ENCODE measurements around the gene USP51.
A peak's percentile ranks its signal among the peaks of the same experiment; 100 is the strongest.
"Not testable (repeated sequence)": the region's sequence is repeated elsewhere in the genome, so short reads cannot be mapped to it uniquely, and the experiment has no call there.

Gene USP51

DNA sequence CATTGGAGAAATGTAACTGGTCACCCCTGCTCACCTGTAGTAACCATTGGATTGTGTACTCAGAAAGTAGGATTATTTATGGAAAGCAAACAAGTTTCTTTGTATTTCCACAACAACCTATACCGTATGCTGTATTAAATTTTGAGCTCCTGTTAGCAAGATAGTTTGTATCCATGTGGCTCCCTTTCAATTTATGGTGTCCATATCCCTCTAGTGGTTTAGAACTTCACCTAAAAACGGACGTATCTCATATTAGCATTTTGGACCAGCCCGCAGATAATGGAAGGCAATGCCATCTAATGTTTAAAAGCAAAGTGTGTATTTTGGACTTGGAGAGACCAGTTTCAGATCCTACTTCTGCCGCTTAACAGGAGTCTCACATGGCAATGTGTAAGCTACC, 17.4 kb upstream of the USP51 start:
- H3K27me3 ChIP-seq (ENCODE audit: control insufficient read depth, low read length); H3K79me2 ChIP-seq (ENCODE audit: control insufficient read depth, low read length); H3K9me3 ChIP-seq (ENCODE audit: control insufficient read depth, insufficient read depth, low read length); H3K4me2 ChIP-seq (ENCODE audit: low read length); H3K27ac ChIP-seq (ENCODE audit: low read depth, low read length); H3K36me3 ChIP-seq (ENCODE audit: control insufficient read depth, low read length); H3K4me1 ChIP-seq (ENCODE audit: control insufficient read depth, low read length); H3F3A ChIP-seq (ENCODE audit: control insufficient read depth, insufficient read depth); H4K20me1 ChIP-seq (ENCODE audit: control insufficient read depth, insufficient read depth, low read depth, low read length); H3K4me3 ChIP-seq (ENCODE audit: low read length); H3K9me2 ChIP-seq (replicated peaks; ENCODE audit: control insufficient read depth, low read length): not testable (repeated sequence)

DNA sequence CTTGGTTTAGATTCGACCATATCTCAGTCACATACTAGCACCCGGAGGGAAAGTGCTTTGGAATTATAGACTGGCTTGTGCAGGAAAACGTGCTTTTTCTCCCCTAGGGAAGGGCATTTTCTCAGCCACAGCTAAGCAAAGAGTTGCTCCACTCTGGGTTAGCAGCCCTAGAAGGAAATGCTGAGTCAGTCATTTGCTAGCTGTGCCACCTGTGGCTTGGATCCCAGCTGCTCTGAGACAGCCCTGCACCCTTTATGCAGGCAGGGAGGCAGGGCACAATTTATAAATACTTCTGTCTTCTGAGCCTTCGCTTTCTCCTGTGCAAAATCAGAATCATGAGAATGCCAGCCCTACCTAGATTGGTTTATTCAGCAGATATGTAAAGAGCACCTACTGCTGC, 1.3 kb upstream of the USP51 start:
- Histone ChIP-seq H3K36me3 (ENCODE audit: control insufficient read depth, low read length) (no peaks in the 10 kb centered on the region), H3K79me2 (ENCODE audit: control insufficient read depth, low read length) (no peaks in the 10 kb centered on the region), H3K9me3 (ENCODE audit: control insufficient read depth, insufficient read depth, low read length) (no peaks in the 10 kb centered on the region), H3K27ac (ENCODE audit: low read depth, low read length) (no peak overlapping the region), H3K4me2 (ENCODE audit: low read length) (no peak overlapping the region), H3K9me2 (replicated peaks; ENCODE audit: control insufficient read depth, low read length) (no peaks in the 10 kb centered on the region), H3K4me3 (ENCODE audit: low read length) (no peak overlapping the region), H3K4me1 (ENCODE audit: control insufficient read depth, low read length) (peaks cover 10% of the 10 kb centered on the region), H4K20me1 (ENCODE audit: control insufficient read depth, insufficient read depth, low read depth, low read length) (no peaks in the 10 kb centered on the region), H3K27me3 (ENCODE audit: control insufficient read depth, low read length) (no peaks in the 10 kb centered on the region), H3F3A (ENCODE audit: control insufficient read depth, insufficient read depth) (no peaks in the 10 kb centered on the region)
- no peak for TF ChIP-seq EZH2phosphoT487 (IDR thresholded peaks at IDR 0.05; ENCODE audit: borderline replicate concordance, low read length)
- TF ChIP-seq, protein P1, sequence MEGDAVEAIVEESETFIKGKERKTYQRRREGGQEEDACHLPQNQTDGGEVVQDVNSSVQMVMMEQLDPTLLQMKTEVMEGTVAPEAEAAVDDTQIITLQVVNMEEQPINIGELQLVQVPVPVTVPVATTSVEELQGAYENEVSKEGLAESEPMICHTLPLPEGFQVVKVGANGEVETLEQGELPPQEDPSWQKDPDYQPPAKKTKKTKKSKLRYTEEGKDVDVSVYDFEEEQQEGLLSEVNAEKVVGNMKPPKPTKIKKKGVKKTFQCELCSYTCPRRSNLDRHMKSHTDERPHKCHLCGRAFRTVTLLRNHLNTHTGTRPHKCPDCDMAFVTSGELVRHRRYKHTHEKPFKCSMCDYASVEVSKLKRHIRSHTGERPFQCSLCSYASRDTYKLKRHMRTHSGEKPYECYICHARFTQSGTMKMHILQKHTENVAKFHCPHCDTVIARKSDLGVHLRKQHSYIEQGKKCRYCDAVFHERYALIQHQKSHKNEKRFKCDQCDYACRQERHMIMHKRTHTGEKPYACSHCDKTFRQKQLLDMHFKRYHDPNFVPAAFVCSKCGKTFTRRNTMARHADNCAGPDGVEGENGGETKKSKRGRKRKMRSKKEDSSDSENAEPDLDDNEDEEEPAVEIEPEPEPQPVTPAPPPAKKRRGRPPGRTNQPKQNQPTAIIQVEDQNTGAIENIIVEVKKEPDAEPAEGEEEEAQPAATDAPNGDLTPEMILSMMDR (IDR thresholded peaks at IDR 0.05; ENCODE audit: low read depth, low read length, poor library complexity, severe bottlenecking), result no peak

DNA sequence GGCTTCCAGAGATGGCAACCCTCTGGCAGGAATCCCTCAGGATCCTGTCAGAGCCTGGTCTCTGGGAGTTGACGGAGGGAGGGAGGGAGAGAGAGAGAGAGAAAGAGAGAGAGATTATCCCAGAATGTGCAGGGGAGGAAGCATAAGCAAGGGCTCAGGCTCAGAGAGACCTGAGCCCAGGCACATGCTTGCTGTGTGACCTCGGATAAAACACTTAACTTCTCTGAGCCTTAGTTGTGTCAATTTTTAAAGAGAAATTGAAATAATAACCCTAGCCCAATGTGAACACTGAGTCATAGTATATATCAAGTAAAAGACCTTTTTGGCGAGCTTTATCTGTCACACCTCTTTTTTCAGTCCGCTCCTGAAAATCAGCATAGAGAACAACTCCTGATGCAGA, 473 bp upstream of the USP51 start:
- Histone ChIP-seq H3K4me3 (ENCODE audit: low read length) (peak overlapping the region; percentile 81), H3K4me1 (ENCODE audit: control insufficient read depth, low read length) (peaks cover 10% of the 10 kb centered on the region), H4K20me1 (ENCODE audit: control insufficient read depth, insufficient read depth, low read depth, low read length) (no peaks in the 10 kb centered on the region), H3K79me2 (ENCODE audit: control insufficient read depth, low read length) (no peaks in the 10 kb centered on the region), H3K4me2 (ENCODE audit: low read length) (peak overlapping the region; percentile 66), H3K36me3 (ENCODE audit: control insufficient read depth, low read length) (no peaks in the 10 kb centered on the region), H3K27me3 (ENCODE audit: control insufficient read depth, low read length) (no peaks in the 10 kb centered on the region), H3F3A (ENCODE audit: control insufficient read depth, insufficient read depth) (no peaks in the 10 kb centered on the region), H3K27ac (ENCODE audit: low read depth, low read length) (no peak overlapping the region), H3K9me2 (replicated peaks; ENCODE audit: control insufficient read depth, low read length) (no peaks in the 10 kb centered on the region), H3K9me3 (ENCODE audit: control insufficient read depth, insufficient read depth, low read length) (no peaks in the 10 kb centered on the region)
- TF ChIP-seq, protein P1 (IDR thresholded peaks at IDR 0.05; ENCODE audit: low read depth, low read length, poor library complexity, severe bottlenecking), result no peak
- TF ChIP-seq EZH2phosphoT487 (IDR thresholded peaks at IDR 0.05; ENCODE audit: borderline replicate concordance, low read length), result no peak

DNA sequence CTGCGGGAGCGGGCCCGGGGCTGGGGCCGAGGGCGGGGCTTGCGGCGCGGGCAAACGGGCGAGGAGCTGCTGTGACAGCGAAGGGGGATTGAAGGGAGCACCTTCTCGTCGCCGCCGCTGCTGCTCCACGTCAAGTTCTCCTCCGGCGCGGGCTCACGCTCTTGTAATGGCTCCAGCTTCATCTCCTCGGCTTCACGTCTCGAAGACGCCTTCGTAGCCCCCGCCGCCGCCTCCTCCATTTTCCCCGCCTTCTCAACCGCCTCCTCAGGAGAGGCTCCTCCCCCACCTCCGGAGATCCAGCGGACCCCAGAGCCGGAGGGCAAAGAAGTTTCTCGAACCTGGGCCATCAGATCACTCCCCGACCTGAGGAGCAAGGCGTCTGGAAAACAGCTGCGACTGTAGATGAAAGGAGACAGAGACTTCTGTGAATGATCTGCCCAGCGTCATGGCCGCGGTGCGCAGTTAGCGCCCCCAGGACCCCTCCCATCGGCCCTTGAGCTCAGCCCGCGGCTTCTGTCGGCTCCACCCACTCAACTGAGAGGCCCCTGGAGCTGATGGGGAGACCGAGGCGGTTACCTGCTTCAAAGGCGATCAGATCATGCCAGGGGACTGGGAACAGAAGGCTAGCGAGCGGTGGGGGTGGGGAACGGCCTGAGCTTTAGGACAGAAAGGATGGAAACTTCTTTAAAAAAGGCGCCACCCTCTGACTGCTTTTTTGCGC, 895 bp downstream of the USP51 start:
- TF ChIP-seq, protein P1 (IDR thresholded peaks at IDR 0.05; ENCODE audit: low read depth, low read length, poor library complexity, severe bottlenecking), result no peak
- no peak for TF ChIP-seq EZH2phosphoT487 (IDR thresholded peaks at IDR 0.05; ENCODE audit: borderline replicate concordance, low read length)
- Histone ChIP-seq H3K4me2 (ENCODE audit: low read length) (peak overlapping the region; percentile 66), H3K27ac (ENCODE audit: low read depth, low read length) (peak overlapping the region; percentile 54), H3K27me3 (ENCODE audit: control insufficient read depth, low read length) (no peaks in the 10 kb centered on the region), H3F3A (ENCODE audit: control insufficient read depth, insufficient read depth) (no peaks in the 10 kb centered on the region), H3K79me2 (ENCODE audit: control insufficient read depth, low read length) (no peaks in the 10 kb centered on the region), H3K9me3 (ENCODE audit: control insufficient read depth, insufficient read depth, low read length) (no peaks in the 10 kb centered on the region), H3K9me2 (replicated peaks; ENCODE audit: control insufficient read depth, low read length) (no peaks in the 10 kb centered on the region), H4K20me1 (ENCODE audit: control insufficient read depth, insufficient read depth, low read depth, low read length) (no peaks in the 10 kb centered on the region), H3K4me3 (ENCODE audit: low read length) (peak overlapping the region; percentile 81), H3K36me3 (ENCODE audit: control insufficient read depth, low read length) (no peaks in the 10 kb centered on the region), H3K4me1 (ENCODE audit: control insufficient read depth, low read length) (peaks cover 10% of the 10 kb centered on the region)

Measured in DOHH2 (cell line).